Stomach (tissue), 4 donors: ENCODE data around the gene FOSL1.

ENCODE experiments used
- CTCF ChIP-seq, 7 experiments: fragments of 450-650 bp in 4 of 7; fragments of 200-600 bp in 3 of 7; sonication (generic) in 3 of 7; IDR thresholded peaks; one replicate each; pipeline ENCODE4 v1.5.1; 2016 to 2019; ENCODE audit warnings: antibody characterized with exemption in 7 of 7, control low read depth in 2 of 7, mild to moderate bottlenecking in 1 of 7
- EP300 ChIP-seq: sonication (generic); formaldehyde crosslinking; IDR thresholded peaks from one replicate; pipeline ENCODE4 v1.6.1; 2017; ENCODE audit warnings: antibody characterized with exemption
- POLR2A ChIP-seq, 4 donors: fragments of 450-650 bp; IDR thresholded peaks; one replicate each; pipeline ENCODE4 v1.6.1; 2016; ENCODE audit warnings: antibody characterized with exemption in 4 of 4, control low read depth in 2 of 4, mild to moderate bottlenecking in 1 of 4, moderate library complexity in 1 of 4

DNA sequence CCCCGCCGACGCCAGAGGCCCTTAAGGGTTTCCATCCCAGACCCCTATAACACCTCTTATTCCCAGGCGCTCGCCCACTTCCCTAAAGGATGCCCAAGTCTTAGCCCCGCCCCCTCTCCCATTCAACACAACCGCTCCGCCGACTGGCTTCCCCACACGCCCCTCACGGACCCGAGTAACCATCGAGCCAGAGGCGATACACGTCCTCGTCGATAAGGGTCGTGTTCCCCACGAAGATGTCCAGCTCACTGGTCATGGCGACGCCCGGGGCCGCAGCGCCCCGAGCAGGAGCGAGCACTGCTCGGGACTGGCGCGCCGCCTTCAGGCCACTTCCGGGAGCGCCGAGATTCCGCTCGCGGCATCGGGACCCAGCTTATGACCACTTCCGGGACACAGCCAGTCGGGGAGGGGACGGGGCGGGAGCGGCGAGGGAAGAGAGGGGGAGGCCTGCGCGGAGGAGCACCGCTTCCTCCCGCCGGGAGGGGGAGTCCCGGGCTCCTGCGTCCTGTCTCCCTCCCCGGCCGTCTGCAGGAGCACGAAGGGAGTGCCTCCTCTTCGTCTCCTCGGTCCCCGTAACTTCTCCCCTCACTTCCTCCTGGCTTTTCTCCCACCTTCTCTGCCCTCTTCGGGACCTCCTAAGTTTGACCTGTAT is 11.9 kb downstream of the FOSL1 start, which contains the start of gene FIBP:
- TF ChIP-seq CTCF (IDR thresholded peaks at IDR 0.05) (peak in 5 of 7 experiments; percentile 85 to 97 (median 91)), EP300 (no peak), POLR2A (IDR thresholded peaks at IDR 0.05) (peak in 2 of 4 donors; percentile 47 to 71)
